A673 (cell line): ENCODE measurements around the gene NDUFAF3.

Experiments used
- CTCF ChIP-seq: fragments of 300-800, 200-600 bp; sonication (generic); conservative IDR thresholded peaks from 2 replicates; pipeline ENCODE4 v1.5.1; 2017; ENCODE audit warnings: low read depth, mild to moderate bottlenecking, antibody characterized with exemption, low read length, moderate library complexity, mixed read lengths
- EZH2 ChIP-seq: fragments of 200-600 bp; sonication (generic); IDR thresholded peaks from 2 replicates; pipeline ENCODE4 v1.6.1; 2017; ENCODE audit warnings: borderline replicate concordance, low read depth, mild to moderate bottlenecking, mixed read lengths, antibody characterized with exemption, low read length; ENCODE audit not compliant: poor library complexity, severe bottlenecking

- no peak for TF ChIP-seq CTCF
- TF ChIP-seq EZH2: no peak
Observed at GRCh38 chr3:49027634-49028033, 5.7 kb downstream of the NDUFAF3 start.
